Heart left ventricle (tissue), 16 donors: Measurements from ENCODE around the gene STARD9. TPM values are rescaled to one million over a fixed set of nuclear protein-coding genes. Genes with fewer than 3 reads are reported as not detected.
A peak's percentile ranks its signal among the peaks of the same experiment; 100 is the strongest.

ENCODE experiments used
- ATAC-seq, 4 donors: fragments of 200-7000 bp; cut with Tn5 transposase; one replicate each; pipeline ENCODE4 v1.9.1; 2020 to 2022; ENCODE audit warnings: moderate library complexity in 4 of 4, mild to moderate bottlenecking in 3 of 4, moderate number of reproducible peaks in 1 of 4
- DNase-seq, 5 donors: peaks; one replicate each; pipeline ENCODE4 v3.0.0-alpha.2; 2020
- H3K27ac ChIP-seq, 12 donors: fragments of 200-600 bp; sonication (generic) in 4 of 12; one replicate each; pipeline versions ENCODE4 v1.5.0 to v1.8.0; 2016 to 2022; ENCODE audit warnings: mild to moderate bottlenecking in 2 of 12
- H3K27me3 ChIP-seq, 9 donors: fragments of 200-600 bp; sonication (generic) in 2 of 9; one replicate each; pipeline versions ENCODE4 v1.5.1 to v1.8.0; 2016 to 2022; ENCODE audit warnings: mild to moderate bottlenecking in 3 of 9
- H3K36me3 ChIP-seq, 9 donors: fragments of 200-600 bp; sonication (generic) in 2 of 9; one replicate each; pipeline versions ENCODE4 v1.5.0 to v1.8.0; 2018 to 2022; ENCODE audit warnings: mild to moderate bottlenecking in 2 of 9
- H3K4me1 ChIP-seq, 12 donors: fragments of 200-600 bp; sonication (generic) in 4 of 12; one replicate each; pipeline versions ENCODE4 v1.5.0 to v1.8.0; 2016 to 2022; ENCODE audit warnings: mild to moderate bottlenecking in 3 of 12
- H3K4me3 ChIP-seq, 12 donors: fragments of 200-600 bp; sonication (generic) in 4 of 12; one replicate each; pipeline versions ENCODE4 v1.5.0 to v1.8.0; 2017 to 2022; ENCODE audit warnings: mild to moderate bottlenecking in 9 of 12, moderate library complexity in 4 of 12
- H3K9me3 ChIP-seq, 12 donors: fragments of 200-600 bp; sonication (generic) in 4 of 12; one replicate each; pipeline versions ENCODE4 v1.5.0 to v1.8.0; 2016 to 2022; ENCODE audit warnings: mild to moderate bottlenecking in 1 of 12
- POLR2A ChIP-seq, 2 donors: fragments of 450-650 bp; IDR thresholded peaks; one replicate each; pipeline ENCODE4 v1.6.1; 2017; ENCODE audit warnings: antibody characterized with exemption in 2 of 2, mild to moderate bottlenecking in 2 of 2, moderate library complexity in 2 of 2
- WGBS, 4 donors: extraction: QIAGEN DNeasy Blood & Tissue Kit in 2 of 4; methylation state at CpG; one replicate each; pipeline versions ENCODE4 v1.1.5 to v1.1.7; 2013 to 2018; 5-methylcytosine and 5-hydroxymethylcytosine counted together
- intact Hi-C, 10 donors: fragments of 100-400 bp; cut with DNase I; formaldehyde crosslinking; loops; one replicate each; pipeline versions ENCODE4 v1.11.1 to v1.14.2; 2022
- polyA plus RNA-seq, 2 donors: library from polyadenylated mRNA; stranded (reverse); fragments of 200-250 nt; gene quantifications; one replicate each; pipeline ENCODE4 v1.2.3, GENCODE V29; 2013
- total RNA-seq, 9 donors: library from RNA; depleted of rRNA in 2 of 9; stranded (reverse); fragments of >200 nt in 2 of 9; fragmentation: NEBNext Ultra II Directional in 3 of 9; extraction: Animal tissue kit (Norgen Biotek cat#: 25700) in 3 of 9; gene quantifications; one replicate each; pipeline versions ENCODE4 v1.1.0 to v1.2.4, GENCODE V29; 2016 to 2023
- TF ChIP-seq, protein P1 (sequence below), 12 donors: fragments of 200-600 bp; sonication (generic) in 4 of 12; IDR thresholded peaks; one replicate each; pipeline versions ENCODE4 v1.5.0 to v1.8.0; 2018 to 2022; ENCODE audit warnings: antibody characterized with exemption in 12 of 12, mild to moderate bottlenecking in 5 of 12
- donor health status: ischemic (EF 13 %, LVEDD 7.1; RV severe dilation, severe dysfunction).
- donor health status: healthy with polysubstance abuse.
- donor health status: DM: no; HTN: yes; CAD: no.
- donor health status: DM: no; HTN: no; CAD: no.
- donor health status: ischemic (EF 25% LVEDD 6.9; RV normal size, moderate dysfunction).
- donor health status: ischemic (EF 25% LVEDD 5.7; RV mildly dilated, moderate dysfunction).
- donor health status: healthy.
- donor health status: DM: yes; HTN: yes; CAD: no.
- donor health status: ischemic (EF 35%, LVEDD 5.7; RV mildly dilated, moderate dysfunction).
- donor health status: nonischemic (EF 11% LVEDD 7.7; RV severe dilation, severe dysfunction).
- donor health status: DM: yes; HTN: yes; CAD: no.
- donor health status: PGD.
- donor health status: ischemic (EF 29% LVEDD 5.4; RV normal size, mild dysfunction).
- donor health status: nonischemic (EF 23%, LVEDD 6.1; RV moderate dilation, normal function).

The STARD9 gene
- total and polyA plus RNA-seq, 11 donors = 3.7 to 11.1 (median 8.0) TPM

DNA sequence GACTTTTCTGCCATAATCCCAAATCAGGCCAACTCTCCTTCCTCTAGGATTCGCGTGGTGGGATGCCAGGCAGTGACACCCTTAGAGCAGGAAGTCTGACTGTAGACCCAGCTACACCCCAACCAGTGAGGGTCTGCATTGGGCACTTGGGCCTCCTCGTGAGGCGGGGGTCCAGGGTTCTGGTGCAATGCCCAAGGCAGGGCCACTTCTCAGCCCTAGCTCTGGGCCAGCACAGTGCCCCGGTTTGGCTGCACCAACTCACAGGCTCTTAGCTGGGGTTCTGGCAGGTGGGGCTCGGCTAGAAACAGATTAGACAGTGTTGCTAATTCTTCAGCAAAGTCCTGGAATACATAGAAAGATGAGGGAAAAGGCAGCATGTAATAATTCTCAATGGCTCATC lies 148.9 kb downstream of the STARD9 start:
- Histone ChIP-seq H3K36me3 (peaks cover 0 to 100% (median 95%) of the 10 kb centered on the region in 9 donors), H3K4me3 (no peak overlapping the region), H3K27me3 (no peaks in the 10 kb centered on the region), H3K4me1 (no peaks in the 10 kb centered on the region), H3K9me3 (no peaks in the 10 kb centered on the region), H3K27ac (no peak overlapping the region)
- no peak for DNase-seq
- intact Hi-C loops = no loop called here
- TF ChIP-seq, protein P1, sequence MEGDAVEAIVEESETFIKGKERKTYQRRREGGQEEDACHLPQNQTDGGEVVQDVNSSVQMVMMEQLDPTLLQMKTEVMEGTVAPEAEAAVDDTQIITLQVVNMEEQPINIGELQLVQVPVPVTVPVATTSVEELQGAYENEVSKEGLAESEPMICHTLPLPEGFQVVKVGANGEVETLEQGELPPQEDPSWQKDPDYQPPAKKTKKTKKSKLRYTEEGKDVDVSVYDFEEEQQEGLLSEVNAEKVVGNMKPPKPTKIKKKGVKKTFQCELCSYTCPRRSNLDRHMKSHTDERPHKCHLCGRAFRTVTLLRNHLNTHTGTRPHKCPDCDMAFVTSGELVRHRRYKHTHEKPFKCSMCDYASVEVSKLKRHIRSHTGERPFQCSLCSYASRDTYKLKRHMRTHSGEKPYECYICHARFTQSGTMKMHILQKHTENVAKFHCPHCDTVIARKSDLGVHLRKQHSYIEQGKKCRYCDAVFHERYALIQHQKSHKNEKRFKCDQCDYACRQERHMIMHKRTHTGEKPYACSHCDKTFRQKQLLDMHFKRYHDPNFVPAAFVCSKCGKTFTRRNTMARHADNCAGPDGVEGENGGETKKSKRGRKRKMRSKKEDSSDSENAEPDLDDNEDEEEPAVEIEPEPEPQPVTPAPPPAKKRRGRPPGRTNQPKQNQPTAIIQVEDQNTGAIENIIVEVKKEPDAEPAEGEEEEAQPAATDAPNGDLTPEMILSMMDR (IDR thresholded peaks at IDR 0.05) = no peak
- no peak for TF ChIP-seq POLR2A (IDR thresholded peaks at IDR 0.05)
- 78 to 92% (median 89%) methylated on average over 5 to 6 of the region's 6 CpGs for WGBS, 4 donors
- no peak for ATAC-seq

DNA sequence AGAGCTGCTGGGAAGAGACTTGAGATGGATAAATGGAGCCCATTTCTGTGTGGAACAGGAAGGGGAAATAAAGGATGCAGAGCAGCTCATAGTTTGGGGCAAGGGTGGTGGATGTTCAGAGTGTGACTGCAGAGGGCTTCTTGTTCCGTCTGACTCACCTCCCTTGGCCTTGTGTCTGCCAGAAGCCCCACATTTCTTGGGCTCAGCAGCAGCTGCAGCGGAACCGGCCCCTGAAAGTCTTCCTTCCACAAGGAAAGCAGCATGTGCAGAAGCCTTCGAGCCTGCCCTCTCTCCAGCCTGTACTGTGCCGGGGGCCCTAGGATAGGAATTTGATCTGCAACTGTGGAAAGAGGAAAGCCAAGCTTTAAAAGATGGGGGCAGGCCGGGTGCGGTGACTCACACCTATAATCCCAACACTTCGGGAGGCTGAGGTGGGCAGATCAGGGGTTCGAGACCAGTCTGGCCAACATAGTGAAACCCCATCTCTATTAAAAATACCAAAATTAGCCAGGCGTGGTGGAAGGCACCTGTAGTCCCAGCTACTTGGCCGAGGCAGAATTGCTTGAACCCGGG lies 150.0 kb downstream of the STARD9 start:
- no peaks in the 10 kb centered on the region for H3K4me1 ChIP-seq
- TF ChIP-seq, protein P1 (IDR thresholded peaks at IDR 0.05) = no peak
- TF ChIP-seq POLR2A (IDR thresholded peaks at IDR 0.05) = no peak
- no peaks in the 10 kb centered on the region for H3K9me3 ChIP-seq
- no peak overlapping the region for H3K27ac ChIP-seq
- no peak overlapping the region for H3K4me3 ChIP-seq
- intact Hi-C loops = no loop called here
- peaks cover 0 to 100% (median 94%) of the 10 kb centered on the region in 9 donors for H3K36me3 ChIP-seq
- no peaks in the 10 kb centered on the region for H3K27me3 ChIP-seq
- DNase-seq (no peak), ATAC-seq (no peak)
- 87 to 94% (median 90%) methylated on average over 12 of the region's 12 CpGs for WGBS, 4 donors

DNA sequence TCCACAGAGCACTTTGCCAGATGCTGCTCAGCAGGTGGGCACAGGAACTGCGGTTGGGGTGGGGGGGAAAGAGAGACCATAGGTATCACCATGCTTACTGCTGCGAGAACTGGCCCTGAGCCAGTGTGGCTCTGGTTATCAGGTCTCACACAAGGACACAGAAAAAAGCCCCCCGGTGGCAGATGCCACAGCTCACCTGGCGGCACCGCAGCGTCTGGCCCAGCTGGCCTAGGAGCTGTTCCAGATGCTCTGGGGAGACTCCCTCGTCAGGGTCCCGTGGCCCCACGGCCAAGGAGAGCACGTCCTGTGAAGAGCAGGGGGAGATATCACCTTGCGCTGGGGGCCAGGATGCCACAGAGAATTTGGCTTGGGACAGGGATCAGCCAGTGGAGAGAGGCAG lies 150.7 kb downstream of the STARD9 start:
- H3K4me1 ChIP-seq = no peaks in the 10 kb centered on the region

DNA sequence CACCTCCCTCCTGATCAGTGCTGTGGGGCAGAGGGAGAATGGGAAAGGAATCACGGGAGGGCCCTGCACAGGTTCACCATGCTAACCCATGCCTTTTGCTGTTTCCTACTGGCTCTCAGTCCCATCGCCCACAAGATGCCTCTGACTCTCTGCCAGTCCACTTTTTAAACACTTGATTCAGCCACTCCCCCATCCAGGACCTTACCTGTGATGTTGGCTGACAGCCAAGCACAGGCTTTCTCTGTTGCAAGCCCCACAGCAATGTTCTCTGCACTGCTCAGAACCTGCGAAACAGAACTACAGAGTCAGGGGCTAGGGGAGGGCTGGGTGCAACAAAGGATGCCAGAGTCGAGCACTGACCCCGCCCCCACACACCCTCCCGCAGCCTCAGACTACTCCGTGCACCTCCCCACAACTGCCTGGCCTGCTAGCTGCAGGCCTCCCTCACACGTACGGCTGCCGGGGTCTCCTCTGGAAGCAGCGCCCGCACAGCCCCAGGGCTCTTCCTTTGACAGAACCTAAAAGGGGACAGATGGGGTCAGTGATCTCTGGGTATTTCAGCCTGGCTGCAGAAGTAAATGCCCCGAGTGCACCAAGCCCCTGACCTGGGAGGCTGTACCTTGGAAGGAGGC lies 152.5 kb downstream of the STARD9 start:
- TF ChIP-seq POLR2A (IDR thresholded peaks at IDR 0.05) = no peak
- TF ChIP-seq, protein P1 (IDR thresholded peaks at IDR 0.05) = no peak
- WGBS, 4 donors = 77 to 87% (median 85%) methylated on average over 13 of the region's 13 CpGs
- intact Hi-C loops = no loop called here
- H3K4me3 ChIP-seq = no peak overlapping the region
- ATAC-seq (peak in 1 of 4 donors; percentile 11), DNase-seq (no peak)
- peaks cover 0 to 100% (median 98%) of the 10 kb centered on the region in 9 donors for H3K36me3 ChIP-seq
- H3K27me3 ChIP-seq = no peaks in the 10 kb centered on the region
- no peak overlapping the region for H3K27ac ChIP-seq
- no peaks in the 10 kb centered on the region for H3K4me1 ChIP-seq
- no peaks in the 10 kb centered on the region for H3K9me3 ChIP-seq

More for the DNA sequence above, 150.7 kb downstream of the STARD9 start:
- no peak for ATAC-seq
- Histone ChIP-seq H3K36me3 (peaks cover 0 to 100% (median 94%) of the 10 kb centered on the region in 9 donors), H3K27ac (no peak overlapping the region), H3K27me3 (no peaks in the 10 kb centered on the region), H3K4me3 (no peak overlapping the region), H3K9me3 (no peaks in the 10 kb centered on the region)
- TF ChIP-seq, protein P1 (IDR thresholded peaks at IDR 0.05) = no peak
- no peak for TF ChIP-seq POLR2A (IDR thresholded peaks at IDR 0.05)
- intact Hi-C loops = no loop called here
- 70 to 83% (median 80%) methylated on average over 9 to 11 of the region's 11 CpGs for WGBS, 4 donors
- DNase-seq = no peak
